Stimulated activated CD8-positive, alpha-beta memory T cell treated with anti-CD3 and anti-CD28 coated beads, Interleukin-12 subunit alpha, Interleukin-12 subunit beta, amount 100 ng/mL, for 24 hours (primary cell): ENCODE data around the gene PIGN.
"Not testable (repeated sequence)": the region's sequence is repeated elsewhere in the genome, so short reads cannot be mapped to it uniquely, and the experiment has no call there.

Experiments used
- DNase-seq: peaks from one replicate; pipeline ENCODE4 v3.0.0-alpha.2; 2020; ENCODE audit errors: extremely low read depth

The PIGN gene

DNA sequence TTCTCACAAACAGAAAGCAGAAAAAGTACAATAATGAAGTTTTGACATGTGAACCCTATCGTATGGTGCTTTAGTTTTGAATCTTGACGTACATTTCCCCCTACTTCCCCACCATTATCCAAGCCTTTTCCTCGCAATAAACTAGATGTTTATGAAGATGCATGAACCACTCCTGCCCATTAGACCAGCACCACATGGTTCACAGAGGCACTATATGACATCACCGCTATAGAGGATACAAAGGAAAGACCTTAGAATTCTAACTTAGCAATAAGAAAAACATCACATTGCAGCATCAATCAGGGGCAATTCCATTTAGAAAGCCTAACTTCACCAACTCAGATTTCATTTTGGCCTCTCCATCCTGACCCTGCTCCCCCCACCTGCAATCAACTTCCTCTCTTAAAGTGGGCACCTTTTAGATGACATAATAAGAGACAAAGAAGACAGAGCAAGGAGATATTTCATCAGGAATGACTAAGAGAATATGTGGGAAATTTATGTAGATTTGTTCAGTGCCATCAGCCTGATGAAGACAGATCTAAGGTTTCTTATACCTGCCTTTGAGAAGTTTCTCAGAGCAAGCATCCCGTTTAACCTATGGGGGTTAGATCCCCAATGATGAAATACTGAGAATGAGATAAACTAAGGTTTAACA is 124.9 kb downstream of the PIGN start:
- no peak for DNase-seq

- no peak for DNase-seq
These were observed 126.0 kb downstream of the PIGN start for GRCh38 chr18:62060820-62061219.

DNA sequence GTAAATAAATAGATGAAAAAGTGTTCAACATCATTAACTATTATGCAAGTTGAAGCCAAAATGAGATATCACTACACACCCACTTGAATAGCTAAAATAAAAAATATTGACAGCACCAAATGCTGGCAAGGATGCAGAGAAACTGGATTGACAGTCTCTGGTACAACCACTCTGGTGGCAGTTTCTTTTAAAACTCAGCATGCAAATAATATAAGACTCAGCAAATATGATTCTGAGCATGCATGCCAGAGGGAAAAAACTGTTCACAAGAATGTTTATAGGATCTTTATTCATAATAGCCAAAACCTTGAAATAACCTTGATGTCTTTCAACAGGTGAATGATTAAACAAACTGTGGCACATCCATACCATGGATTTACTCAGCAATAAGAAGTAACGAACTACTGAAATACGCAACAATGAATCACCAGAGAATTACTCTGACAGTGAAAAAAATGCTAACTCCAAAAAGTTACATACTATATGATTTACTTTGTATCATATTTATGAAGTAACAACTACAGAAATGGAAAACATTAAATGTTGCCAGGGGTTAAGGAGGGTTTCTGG is 131.8 kb downstream of the PIGN start:
- DNase-seq = no peak

GRCh38 chr18:62048279-62048678 is 138.6 kb downstream of the PIGN start:
- no peak for DNase-seq

GRCh38 chr18:62045316-62045715 is 141.5 kb downstream of the PIGN start:
- no peak for DNase-seq

- no peak for DNase-seq
These were observed 142.3 kb downstream of the PIGN start for GRCh38 chr18:62044490-62045000.

DNA sequence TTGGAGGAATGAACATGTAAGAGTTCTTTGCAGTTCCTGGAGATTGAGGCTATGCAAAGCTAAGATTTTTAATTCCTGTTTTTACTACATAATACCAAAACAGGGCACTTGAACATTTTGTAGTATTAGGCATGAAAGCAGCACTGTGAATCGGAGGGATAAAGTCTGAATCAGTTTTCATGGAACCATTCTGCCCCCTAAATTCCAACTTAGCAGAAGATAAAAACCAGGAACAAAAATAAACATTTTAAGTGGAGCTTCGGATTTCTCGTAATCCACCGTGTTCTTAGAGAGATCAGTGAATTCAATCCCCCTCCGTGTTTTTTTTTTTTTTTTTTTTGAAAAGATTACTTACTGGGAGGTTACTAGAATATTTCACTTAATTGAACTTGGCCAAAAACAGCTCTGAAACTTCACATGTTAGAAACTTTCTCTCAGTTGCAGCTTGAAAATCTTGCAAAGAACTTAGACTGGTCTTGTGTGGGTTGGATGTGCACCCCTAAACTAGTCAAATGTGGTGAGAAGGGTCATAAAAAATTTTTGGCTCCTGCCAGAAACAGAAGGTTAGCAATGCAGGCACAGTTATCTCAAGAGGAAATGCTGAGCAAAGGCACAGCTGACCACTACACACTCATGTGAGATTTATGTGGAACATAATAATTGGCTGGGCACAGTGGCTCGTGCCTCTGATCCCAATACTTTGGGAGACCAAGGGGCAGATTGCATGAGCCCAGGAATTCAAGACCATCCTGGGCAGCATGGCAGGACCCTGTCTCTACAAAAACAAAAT is 148.7 kb downstream of the PIGN start:
- no peak for DNase-seq

DNA sequence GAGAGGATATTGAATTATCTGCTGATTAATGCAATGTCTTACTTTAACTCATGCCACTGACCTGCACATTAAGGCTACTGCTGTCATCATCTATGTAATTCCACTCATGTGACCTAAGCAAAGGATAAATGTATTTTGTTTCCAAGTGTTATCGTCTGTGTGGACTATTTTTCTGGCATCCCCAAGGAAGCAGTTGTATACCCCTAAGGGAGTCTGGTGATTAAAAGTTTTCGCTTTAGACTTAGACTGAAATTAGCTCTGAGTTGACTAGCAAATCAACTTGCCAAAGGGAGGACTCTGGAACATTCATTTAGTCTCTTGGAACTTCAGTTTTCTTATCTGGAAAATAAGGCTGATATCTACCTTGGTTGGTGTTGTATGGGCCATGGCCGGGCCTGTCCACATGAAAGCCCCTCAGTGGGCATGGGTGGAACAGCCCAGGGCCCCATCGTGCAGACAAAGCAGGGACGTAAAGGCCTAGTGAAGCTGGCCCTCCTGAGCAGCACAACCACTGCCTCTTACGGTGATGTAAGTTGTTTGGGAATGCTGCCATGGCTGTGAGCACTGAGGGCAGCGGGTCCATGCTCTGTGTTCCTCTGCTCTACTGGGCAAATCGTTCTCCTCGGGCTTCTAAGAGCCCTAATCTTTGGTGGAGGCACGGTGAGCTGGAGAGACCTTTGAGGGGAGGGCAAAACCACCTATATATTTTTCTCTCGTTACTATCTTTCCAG is 149.7 kb downstream of the PIGN start:
- no peak for DNase-seq

DNA sequence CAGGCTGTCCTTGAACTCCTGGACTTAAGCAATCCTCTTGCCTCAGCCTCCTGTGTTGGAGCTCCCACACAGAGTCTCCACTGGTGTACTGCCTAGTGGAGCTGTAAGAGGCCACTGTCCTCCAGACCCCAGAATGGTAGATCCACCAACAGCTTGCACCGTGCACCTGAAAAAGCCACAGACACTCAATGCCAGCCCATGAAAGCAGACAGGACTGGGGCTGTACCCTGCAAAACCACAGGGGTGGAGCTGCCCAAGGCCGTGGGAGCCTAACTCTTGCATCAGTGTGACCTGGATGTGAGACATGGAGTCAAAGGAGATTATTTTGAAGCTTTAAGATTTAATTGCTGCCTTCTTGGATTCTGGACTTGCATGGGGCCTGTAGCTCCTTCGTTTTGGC is 152.6 kb downstream of the PIGN start:
- DNase-seq = not testable (repeated sequence)

GRCh38 chr18:62033756-62034155 is 153.1 kb downstream of the PIGN start:
- DNase-seq = no peak

DNA sequence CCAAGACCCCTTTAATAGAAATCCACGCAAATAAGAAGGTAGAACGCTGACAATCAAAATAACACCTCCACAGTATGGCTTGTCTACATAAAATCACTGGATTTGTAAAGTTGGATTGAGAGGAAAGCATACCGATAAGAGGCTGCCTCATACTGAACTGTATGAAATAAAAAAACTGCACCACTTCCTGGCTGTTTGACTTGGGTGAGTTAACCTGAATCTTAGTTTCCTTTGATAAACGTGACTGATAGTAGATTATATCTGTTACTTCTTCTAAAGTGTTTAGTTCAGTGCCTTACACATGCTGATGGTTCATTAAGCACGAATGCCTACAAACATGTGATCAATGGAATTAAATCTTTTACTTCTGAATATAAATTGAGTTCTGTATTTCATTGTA is 153.6 kb downstream of the PIGN start:
- no peak for DNase-seq

DNA sequence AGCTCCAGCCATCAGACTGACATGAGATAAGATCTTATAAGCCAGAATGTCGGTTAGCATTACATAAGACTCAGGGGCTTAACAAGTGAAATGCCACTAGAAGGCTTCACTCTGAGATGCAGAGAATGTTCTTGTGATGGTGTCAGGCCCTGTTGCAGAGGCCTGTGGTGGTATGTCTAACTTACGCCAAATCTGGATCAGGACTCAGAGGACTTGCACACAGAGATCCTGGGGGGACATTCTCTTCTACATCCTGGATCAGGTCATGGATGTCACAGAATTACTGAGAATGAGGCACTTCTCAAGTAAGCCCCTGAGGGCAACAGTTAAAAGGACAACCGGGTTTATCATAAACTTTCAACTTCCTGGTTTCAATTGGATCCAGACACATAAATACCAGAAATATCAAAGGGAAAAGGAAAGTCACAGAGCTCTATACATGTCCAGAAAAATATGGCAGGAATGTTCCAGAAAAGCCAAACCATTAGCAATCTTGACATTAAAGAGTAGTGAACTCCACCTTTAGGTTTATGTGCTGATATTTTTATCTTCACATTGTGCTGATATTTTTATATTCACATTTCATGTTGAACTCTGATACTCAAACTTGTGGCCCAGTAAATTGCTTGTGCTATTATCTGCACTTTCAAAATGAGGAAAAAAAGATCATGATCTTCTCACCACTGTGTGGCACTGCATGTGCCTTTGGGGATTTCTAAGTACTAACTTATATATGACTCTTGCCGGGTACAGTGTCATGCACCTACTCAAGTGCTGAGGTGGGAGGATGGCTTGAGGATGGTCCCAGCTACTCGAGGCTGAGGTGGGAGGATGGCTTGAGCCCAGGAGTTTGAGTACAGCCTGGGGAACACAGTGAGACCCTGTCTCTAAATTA is 156.5 kb downstream of the PIGN start:
- no peak for DNase-seq

DNA sequence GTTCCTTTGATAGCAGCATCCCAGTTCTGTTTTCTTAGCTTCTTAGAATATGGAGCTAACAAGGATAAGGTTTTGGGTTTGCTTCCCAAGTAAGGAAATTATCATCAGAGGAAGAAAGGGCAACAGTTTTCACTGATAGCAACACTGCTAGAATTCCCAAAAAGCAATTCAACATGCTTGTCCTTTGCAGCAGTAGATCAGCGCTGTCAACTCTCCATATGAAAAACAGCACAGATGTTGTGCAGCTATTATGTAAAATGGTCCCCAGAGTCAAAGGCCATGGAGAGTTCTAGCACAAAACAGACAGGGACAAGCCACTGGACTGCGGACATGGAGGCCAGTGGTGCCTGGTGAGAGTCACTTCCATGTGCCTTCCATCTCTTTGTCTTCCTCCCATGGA is 158.1 kb downstream of the PIGN start:
- no peak for DNase-seq

- DNase-seq = no peak
These were observed 158.8 kb downstream of the PIGN start for GRCh38 chr18:62027914-62028520.

GRCh38 chr18:62026586-62026985 is 160.3 kb downstream of the PIGN start:
- no peak for DNase-seq

DNA sequence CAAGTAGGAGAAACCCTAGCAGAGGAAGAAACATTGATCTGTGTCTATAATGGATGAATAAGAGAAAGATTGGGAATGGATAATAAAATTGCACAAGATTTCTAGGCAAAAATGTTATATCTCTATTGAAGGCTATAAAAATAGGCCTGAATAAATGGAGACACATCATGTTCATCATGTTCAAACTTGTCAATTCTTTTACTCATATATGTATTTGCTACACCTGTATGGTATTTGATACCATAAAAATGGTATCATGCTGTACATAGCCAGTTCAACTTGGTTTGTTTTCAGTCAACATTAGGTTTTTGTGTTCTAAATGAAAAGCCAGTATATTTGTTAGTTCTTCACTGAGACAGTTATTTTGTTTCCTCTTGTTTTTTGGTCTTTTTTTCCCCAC is 161.9 kb downstream of the PIGN start:
- no peak for DNase-seq

DNA sequence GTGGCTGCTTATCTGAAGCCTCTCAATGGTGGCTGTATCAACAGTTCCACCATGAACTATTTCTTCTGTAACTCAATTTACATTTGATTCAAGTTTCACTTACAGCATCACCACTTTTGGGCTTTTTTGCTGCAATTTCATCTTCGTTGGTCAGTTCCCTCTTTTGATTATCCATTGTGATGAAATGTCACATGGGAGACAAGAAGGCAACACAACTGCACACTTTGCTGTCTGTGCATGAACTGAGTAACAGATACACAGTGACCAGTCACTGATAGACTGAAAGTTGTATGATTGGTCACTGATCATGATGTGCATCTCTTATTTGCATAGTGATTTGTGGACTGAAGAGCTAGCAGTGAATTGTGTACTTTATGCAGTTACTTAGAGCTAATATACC is 163.3 kb downstream of the PIGN start:
- no peak for DNase-seq

DNA sequence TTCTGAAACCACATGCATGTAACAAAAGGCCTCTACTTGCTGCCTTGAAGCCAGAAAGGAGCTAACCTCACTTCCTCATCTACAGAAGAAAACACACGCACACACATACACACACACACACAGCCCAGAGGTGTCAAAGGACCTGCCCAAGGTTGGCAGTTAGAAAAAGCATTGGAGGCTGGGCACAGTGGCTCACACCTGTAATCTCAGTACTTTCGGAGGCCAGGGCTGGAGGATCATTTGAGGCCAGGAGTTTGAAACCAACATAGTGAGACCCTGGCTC is 168.2 kb downstream of the PIGN start:
- no peak for DNase-seq

GRCh38 chr18:62018034-62018758 is 168.7 kb downstream of the PIGN start:
- DNase-seq = no peak

DNA sequence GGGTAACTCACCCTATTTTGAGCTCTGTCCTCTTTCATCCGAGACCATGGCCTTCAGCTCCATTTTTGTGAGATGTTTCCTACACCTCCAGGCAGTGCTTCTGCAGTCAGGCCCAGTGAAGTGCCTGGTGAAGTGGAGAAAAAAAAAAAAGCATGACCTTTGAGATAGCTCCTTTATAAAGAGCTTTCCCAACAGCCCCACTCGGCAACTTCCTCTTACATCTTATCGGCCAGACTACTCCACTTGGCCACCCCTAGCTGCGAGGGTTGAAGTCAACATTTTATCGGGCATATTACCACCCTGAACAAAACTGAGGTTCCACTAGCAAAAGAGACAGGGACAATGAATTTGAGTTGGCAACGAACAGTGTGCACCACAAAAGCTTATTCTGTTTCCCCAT is 169.2 kb downstream of the PIGN start:
- no peak for DNase-seq
